Measurements from ENCODE around the gene CTDSPL.

GRCh38 chr3:37993460-37993819 lies 131.8 kb downstream of the CTDSPL start:
- TF ChIP-seq CTCF (IDR thresholded peaks at IDR 0.05): no peak
- TF ChIP-seq EZH2 (IDR thresholded peaks at IDR 0.05): no peak
- no peak for TF ChIP-seq EZH2phosphoT487 (IDR thresholded peaks at IDR 0.05)

All from neural progenitor cell (in vitro differentiated cells).